UCSD-AML1 (cell line): ENCODE measurements around the gene SPTB.

Source experiments
- DNase-seq: peaks from one replicate; lab custom pipeline; 2025; ENCODE audit not compliant: unreplicated experiment; lab: John Stamatoyannopoulos, UW

SPTB gene

DNA sequence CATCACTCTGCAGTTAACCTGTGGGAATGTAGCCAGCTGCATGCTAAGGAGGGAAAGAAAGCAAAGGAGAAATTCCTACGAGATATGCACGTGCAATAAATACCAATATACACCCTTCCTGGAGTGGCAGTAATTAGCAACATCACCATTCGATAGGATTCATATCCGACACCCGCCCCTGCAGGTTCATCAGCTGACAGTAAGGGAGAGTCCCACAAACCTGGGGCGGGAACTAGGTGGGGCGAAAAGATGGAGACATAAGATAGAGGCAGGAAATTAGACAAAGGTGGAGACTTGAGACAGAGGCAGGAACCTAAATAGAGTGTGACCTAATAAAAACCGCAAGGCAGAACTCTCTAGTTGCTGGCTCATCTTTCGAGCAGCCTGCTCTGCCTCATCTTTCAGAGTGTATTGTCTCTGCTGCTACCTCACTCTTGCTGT lies 123.9 kb downstream of the SPTB start:
- DNase-seq = no peak

DNA sequence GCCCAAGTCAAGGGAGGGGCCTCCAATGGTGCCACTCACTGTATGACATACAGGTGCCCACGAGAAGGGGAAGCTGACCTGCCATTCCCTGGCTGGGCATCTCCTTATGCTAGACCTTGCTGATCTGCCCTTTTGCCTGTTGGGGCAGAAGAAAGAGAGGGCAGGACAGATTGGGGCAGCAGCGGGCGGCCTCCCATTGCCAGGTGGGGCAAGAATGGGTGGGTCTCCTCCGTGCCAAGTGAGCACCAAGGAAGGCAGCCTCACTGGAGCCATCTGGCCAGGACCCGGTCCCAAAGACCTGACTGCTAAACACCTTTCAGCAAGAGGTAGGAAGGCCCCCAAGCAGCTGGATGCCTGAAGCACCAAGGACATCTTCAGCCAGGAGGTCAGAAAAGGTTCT lies 125.0 kb downstream of the SPTB start:
- DNase-seq = no peak

DNA sequence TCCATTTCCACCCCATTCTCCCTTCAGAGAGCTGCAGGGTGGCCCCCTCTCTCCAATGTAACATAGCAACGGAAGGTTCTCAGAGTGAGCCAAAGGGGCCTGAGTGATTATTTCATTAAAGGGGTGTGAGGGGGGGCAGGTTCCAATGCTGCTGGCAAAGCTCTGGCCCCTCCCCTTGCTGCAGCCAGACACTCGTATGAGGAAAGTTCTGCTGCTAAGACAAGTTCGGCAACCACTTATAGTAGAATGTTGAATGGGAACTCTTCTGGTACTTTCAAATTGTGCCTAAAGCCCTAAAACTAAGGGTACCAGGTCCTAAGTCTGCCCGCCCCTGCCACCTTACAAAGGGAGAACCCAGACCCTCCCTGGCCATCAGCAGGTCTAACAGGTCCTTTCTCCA lies 125.7 kb downstream of the SPTB start:
- no peak for DNase-seq

DNA sequence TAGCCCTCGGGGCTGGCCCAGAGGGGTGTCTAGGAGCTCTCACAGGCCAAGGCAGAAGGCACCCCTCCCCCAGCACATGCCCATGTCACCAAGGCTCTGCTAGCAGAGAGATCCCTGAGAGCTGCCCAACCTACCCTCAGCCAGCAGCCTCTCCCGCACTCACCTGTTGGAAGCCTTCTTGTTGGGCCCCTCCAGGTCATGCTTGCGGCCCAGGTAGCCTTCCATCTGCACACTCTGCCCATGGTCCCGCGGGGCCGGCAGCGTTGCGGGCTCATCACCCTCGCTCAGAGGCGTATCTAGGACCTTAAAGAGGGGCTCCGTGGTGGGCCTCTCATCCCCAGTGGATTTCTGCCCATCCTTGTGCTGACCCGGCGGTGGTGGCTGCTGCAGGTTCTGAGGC lies 126.3 kb downstream of the SPTB start:
- no peak for DNase-seq

DNA sequence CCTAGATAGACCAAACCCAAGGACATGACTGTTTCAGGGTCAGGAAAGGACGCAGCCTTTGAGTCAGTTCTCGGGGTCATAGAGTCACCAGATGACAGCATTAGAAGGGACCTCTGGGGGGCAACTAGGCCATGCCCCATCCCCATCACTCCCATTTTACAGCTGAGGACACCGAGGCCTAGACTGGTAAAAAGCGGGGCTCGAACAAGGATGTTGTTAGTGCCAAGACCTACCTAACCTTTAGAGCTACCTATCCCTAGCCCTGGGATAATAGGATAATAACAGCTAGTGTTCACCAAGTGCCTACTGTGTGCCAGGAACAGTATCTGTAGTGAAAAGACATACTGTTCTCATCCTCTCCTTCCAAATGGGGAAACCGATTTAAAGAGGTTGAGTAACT lies 126.8 kb downstream of the SPTB start:
- no peak for DNase-seq

DNA sequence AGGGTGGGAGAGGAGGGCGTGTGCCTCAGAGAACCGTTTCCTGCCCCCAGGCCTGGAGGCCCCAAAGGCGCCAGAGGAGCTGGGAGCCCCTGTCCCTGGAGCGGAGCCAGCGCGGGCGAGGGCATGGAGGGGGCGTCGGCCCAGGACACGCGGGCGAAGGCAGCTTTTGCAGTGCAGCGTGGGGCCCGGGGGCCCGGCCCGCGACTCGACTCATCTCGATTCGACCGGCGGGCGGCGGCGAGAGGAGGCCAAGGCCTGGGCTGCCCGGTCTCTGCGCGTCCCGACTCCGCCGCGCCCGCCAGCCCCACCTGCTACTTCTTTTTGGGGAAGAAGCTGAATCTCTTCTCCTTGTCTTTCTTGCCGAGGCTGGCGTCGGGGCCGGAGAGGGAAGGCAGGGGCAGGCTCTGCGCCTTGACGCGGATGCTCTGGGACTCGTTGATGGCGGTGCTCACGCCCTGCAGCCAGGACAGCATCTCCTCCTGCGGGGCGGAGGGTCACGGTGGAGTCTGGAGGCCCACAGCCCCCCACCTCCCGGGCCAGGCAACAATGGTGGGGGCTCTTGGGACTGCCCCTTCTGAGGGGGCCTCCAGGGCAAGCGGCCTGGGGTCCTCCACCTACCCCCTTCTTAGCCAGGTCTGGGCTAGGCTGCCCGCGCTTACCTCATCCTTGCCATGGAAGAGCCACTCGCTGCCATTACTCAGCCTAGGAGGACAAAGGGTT lies 130.6 kb downstream of the SPTB start:
- DNase-seq = no peak

DNA sequence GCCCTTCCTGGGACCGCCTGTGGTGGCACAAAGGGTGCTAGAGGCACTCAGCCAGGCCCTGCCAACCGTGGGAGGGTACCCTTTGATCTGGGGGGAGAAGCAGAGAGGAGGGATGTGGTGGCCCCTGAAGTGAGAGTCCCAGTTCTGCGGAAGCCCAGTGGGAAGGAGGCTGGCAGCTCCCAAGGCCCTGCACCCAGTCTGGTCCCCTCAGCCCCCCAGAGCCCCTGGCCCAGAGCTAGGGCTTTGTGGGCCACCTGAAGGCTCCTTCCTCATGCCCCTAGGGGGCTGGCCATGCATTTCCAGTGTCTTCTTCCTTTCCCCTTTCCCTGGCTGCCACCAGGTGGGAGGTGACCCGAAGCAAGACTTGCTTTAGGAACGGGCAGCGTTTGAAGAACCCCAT lies 131.2 kb downstream of the SPTB start:
- DNase-seq = no peak

DNA sequence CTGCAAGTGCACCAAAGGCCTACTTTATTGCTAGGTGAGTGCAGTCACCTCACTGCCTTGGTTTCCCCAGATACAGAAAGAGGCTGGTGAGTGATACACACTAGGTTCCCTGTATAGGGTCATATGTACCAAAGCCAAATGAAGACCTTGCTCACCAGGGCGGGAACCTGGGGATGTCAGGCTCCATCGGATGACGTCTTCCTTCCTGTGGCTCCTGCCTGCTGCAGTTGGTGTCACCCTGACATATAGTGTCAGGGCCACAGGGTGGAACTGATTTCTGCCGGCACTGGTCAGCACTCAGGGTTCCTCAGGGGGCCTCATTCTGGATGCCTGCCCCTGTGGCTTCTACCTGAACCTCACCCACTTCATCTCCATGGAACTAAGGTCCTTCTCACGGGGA lies 132.4 kb downstream of the SPTB start:
- no peak for DNase-seq

DNA sequence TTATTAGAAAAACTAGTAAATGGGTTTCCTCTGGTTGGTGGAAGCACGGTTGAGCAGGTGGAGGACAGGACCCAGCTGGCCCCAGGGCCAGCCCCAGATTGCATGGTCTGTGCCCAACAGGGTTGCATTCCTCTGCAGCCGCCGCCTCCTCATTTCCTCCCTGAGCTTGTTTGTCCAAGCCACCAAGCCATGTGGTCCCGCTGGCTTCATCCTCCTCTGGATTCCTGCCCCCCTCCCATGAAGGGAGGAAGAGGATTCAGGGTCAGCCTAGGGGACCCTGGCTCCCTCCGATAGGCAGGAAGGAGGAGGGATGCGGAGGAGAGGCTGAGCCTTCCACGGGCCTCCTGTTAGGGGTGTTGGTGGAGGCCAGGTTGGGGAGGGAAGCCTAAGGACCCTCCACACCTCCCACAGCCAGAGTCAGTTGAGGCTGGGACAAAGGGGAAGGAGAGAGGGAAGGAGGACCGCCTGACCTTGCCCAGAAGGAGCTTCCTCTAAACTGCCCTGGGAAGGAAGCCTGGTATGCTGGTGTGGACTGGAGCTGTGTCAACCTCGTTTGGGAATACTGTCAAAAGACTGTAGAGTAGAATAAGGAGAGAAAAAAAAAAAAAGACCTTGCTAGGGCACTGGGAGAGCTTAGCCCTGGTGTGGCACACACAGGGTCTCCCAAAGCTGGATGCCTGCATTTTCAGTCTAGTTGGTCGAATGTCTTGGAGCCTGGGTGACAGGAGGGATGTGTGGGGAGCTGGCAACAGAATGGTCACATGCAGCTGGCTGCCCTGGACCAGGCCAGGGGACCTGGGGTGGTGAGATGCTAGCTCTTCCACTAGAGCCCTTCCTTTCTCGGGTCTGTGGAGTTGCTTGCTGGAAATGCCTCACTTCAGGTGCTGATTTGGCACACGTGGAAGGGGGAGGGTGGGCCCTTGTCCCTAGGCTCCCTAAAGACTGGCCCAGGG lies 133.1 kb downstream of the SPTB start:
- DNase-seq = no peak

DNA sequence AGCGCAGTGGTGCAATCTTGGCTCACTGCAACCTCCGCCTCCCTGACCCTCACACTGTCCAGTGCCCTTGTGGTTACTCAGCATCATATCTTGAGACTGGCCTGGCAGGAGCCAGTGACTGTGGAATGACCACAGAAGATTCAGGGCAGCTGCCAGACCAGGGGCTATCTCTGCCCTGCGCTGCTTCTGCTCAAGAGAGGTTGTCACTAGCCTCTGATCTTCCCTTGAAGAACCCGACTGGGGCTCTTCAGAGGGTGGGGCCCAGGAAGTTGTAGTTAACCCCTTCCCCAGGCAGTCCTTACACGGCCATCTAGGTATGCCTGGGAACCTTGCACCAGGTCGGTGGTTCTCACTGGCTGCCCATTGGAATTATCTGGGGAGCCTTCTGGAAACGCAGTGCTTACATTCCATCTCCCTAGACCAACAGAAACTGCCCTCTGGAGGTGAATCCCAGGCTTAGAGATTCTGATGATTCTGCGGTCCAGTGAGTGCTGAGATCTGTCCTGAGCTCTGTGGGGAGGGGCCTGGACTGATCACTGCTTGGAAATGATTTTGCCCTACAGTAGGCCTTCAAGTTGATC lies 134.1 kb downstream of the SPTB start:
- no peak for DNase-seq

DNA sequence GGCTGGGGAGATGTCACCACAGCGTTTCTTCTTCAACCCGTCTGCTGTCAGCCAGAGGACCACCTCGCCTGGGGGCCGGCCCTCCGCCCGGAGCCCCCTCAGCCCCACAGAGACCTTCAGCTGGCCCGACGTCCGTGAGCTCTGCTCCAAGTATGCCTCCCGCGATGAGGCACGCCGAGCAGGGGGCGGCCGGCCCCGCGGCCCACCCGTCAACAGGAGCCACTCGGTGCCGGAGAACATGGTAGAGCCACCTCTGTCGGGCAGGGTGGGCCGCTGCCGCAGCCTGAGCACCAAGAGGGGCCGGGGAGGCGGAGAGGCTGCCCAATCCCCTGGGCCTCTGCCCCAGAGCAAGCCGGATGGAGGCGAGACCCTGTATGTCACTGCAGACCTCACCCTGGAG lies 136.6 kb downstream of the SPTB start:
- no peak for DNase-seq

DNA sequence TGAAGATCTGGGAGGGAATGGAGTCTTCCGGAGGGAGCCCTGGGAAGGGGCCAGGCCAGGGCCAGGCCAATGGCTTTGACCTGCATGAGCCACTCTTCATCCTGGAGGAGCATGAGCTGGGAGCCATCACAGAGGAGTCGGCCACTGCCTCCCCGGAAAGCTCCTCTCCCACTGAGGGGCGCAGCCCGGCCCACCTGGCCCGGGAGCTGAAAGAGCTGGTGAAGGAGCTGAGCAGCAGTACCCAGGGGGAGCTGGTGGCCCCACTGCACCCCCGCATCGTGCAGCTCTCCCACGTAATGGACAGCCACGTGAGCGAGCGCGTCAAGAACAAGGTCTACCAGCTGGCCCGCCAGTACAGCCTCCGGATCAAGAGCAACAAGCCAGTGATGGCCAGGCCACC lies 137.7 kb downstream of the SPTB start:
- DNase-seq = no peak

DNA sequence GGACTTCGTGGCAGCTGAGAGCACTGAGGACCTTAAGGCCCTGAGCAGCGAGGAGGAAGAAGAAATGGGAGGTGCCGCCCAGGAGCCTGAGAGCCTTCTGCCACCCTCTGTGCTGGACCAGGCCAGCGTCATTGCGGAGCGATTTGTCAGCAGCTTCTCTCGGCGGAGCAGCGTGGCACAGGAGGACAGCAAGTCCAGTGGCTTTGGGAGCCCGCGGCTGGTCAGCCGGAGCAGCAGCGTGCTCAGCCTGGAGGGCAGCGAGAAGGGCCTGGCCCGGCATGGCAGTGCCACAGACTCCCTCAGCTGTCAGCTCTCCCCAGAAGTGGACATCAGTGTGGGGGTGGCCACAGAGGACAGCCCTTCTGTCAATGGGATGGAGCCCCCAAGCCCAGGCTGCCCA lies 138.5 kb downstream of the SPTB start:
- no peak for DNase-seq

DNA sequence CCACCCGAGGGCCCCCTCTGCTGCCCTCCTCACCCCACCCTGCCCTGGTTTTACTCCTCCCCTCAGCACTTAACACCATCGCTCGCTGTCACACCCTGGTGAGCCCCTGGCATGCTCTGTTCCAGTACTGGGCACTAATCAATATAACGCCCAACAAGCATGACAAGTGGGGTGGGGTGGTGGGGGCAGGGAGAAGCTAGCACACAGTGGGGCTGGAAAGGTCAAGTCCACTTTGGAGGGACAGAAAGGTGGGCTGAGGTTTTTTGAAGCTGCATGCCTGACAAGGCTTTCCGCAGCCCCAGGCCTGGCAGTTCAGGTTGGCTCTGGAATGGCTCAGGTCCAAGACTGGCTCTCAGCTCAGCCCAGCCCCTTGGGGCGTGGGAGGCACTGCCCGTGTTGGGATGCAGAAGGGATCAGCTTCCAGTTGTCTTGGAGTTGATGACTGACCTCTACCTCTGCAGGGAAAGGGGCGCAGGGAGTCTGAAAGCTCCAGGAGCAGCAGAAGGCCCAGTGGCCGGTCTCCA lies 141.4 kb downstream of the SPTB start:
- no peak for DNase-seq

DNA sequence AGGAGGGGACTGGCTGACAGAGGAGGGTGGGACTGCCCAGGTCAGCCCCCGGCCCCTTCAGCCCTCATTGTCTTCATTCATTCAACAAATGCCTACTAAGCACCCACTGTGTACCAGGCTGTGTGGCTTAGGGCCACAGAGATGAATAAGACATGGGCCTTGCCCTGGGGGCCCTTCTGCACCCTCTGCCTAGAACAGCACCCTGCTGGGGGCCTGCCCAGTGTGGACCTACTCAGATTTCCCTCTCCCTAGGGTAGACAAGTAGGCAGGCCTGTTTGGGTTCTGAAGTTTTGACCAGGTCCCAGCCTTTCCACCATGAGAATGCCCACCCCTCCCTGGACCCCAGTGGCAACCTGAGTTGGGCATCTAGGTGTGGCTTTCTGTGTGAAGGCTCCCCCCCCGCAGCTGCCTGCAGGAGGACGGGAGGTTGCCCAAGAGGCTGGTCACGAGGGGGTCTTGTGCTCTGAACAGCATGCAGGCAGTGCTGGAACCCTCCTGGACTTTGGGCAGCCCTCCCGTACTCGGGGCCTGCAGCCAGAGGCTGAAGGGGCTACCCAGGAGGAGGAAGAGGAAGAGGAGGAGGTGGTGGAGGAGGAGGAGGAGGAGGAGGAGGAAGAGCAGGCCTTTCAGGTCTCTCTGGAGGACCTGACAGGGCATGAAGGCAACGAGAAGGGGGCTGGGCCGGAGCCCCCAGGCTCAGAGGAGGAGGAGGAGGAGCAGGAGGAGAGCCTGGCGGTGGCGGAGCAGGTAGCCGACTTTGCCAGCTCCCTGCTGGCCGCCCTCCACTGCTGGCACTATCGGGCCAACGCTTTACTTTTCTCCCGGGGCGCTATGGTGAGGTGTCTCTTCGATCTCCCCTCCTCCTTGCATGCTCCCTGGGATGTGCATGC lies 142.1 kb downstream of the SPTB start:
- DNase-seq = no peak

DNA sequence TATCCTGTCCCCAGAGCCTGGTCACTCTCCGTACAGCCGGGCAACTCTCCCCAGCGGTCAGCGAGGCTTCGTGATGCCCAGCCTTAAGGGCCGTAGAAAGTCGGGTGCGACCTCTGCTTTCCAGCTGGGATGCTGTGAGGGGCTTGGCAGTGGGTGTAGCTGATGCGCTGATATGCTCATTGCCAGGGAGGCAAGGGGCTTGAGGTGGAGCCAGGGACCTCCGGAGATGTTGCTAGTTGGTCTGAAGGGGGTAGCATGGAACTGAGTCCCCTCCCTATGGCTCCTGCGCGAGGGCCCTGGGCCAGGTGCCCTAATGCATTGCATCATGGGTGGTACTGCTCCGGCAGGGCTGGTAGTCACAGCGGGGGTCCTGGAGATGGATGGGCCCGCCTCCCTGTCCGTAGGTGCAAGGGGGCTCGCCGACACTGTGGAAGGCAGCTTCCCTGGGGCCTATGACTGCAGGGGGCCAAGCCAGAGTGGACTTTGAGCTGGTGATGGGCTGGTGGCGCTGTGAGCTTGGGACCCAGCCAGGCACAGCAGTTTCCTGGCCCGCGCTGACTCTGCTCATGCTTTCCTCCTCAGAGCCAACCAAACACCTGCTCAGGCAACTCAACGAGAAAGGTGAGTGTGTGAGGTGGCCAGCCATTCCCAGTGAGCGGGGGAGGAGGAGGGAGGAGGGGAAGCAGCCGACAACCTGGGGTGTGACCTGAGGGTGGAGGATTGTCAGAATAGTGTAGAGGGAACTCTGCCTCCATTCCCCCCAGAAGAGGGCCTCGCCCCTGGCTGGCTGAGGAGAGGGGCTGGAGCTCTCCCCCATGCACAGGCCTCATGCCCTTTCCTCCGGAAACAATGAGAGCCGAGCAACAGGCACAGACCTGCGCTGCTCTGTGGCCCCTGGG lies 143.2 kb downstream of the SPTB start:
- no peak for DNase-seq

DNA sequence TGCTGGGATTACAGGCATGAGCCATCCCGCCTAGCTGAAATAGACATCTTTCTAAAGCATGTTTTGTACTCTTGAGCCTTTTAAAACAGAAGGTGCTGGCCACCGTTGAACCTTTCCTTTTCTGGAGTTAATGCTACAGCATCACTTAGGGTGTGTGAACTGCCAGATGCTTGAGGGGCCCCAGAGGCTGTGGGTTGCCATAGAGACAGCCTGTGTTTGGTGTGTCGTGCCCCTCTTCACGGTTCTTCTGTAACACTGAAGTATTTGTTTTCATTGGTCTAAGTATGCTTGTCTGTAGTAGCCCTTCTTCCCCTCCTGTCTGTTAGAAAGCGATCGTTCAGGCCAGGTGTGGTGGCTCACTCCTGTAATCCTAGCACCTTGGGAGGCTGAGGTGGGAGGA lies 144.7 kb downstream of the SPTB start:
- DNase-seq = no peak

DNA sequence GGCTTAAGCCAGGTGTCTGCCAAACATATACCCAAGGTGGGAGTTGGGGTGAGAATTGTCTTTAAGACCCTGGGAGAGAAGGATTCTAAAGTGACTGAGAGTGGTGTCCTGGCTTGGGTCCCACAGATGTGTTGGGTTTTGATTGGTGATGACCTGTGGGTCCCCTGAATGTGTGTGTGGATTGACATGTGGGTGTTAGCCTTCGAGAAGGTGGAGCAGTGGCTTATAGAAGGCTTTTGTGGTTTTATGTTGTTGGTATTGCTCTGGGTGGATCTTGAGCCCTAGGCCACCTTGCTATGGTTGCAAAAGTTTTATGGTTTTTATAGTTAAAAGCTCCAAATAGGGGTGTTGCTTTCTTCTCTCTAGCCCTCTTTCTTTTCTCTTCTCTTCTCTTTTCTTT lies 145.8 kb downstream of the SPTB start:
- DNase-seq = no peak

DNA sequence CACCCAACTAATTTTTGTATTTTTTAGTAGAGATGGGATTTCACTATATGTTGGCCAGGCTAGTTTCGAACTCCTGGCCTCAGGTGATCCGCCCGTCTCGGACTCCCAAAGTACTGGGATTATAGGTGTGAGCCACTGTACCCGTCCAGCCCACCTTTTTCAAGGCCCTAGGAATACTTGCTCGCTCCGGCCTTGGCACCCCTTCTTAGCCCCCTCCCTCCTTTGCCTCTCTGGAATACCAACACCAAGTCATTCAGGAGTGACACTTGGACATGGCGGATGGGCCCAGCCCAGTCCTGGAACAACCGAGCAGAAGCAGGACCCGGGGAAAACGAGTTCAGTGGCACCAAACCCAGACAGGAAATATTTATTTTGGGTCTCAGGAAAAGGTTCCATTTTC lies 146.4 kb downstream of the SPTB start:
- no peak for DNase-seq
